HepG2 (cell line): ENCODE data around the gene LMTK2. TPM values are rescaled to one million over a fixed set of nuclear protein-coding genes. Genes with fewer than 3 reads are reported as not detected.
A peak's percentile ranks its signal among the peaks of the same experiment; 100 is the strongest.

ENCODE experiments used
- ATAC-seq: fragments of 200-7000 bp; cut with Tn5 transposase; 3 replicates; pipeline ENCODE4 v1.9.1; 2020; ENCODE audit warnings: mild to moderate bottlenecking, moderate library complexity
- BruUV-seq: library from RNA; stranded (reverse); fragments of 400-500 nt; replicated peaks from 2 replicates; lab custom pipeline; 2021; lab: Mats Ljungman, UMichigan
- CTCF ChIA-PET: fragments of 300-600 bp; formaldehyde crosslinking; extraction: SDS; loops from one replicate; lab custom pipeline; 2021; ENCODE audit warnings: low total read pairs, inconsistent platforms, low intra/inter-chr PET ratio; lab: Yijun Ruan, JAX
- POLR2A ChIA-PET: fragments of 350-600 bp; sonication (Branson Sonifier 250); formaldehyde crosslinking; loops from one replicate; lab custom pipeline; 2020; ENCODE audit warnings: antibody characterized with exemption, inconsistent platforms; lab: Yijun Ruan, JAX
- DNase-seq: peaks from one replicate; pipeline ENCODE4 v3.0.0-alpha.2; 2015; ENCODE audit warnings: low spot score
- FAIRE-seq: peaks from 3 replicates; lab custom pipeline; 2011; peaks lifted over from hg19 to GRCh38; lab: Jason Lieb, UNC
- H2AFZ ChIP-seq: one replicate; pipeline ENCODE4 v1.6.1; 2011; ENCODE audit warnings: low read length, inconsistent platforms
- H3K27ac ChIP-seq: fragments of 300-600 bp; 3 replicates; pipeline ENCODE4 v1.8.0; 2011; ENCODE audit warnings: mixed run types, mild to moderate bottlenecking, mixed read lengths, low read length, inconsistent platforms; ENCODE audit not compliant: insufficient read depth; ENCODE audit errors: extremely low read length
- H3K27me3 ChIP-seq, 2 experiments: fragments of 200-600 bp in 1 of 2; 2 replicates in 1 of 2; 3 replicates in 1 of 2; pipeline versions ENCODE4 v1.6.0 to v1.8.0; 2011; ENCODE audit warnings: low read length in 2 of 2, mild to moderate bottlenecking in 2 of 2, moderate library complexity in 2 of 2, inconsistent platforms in 1 of 2; ENCODE audit not compliant: insufficient read depth in 2 of 2, control insufficient read depth in 1 of 2
- H3K36me3 ChIP-seq, 2 experiments: fragments of 200-600 bp in 1 of 2; replicated peaks in 1 of 2; 2 replicates in 1 of 2; 3 replicates in 1 of 2; pipeline versions ENCODE4 v1.5.1 to v1.8.0; 2011; ENCODE audit warnings: low read length in 2 of 2, inconsistent platforms in 1 of 2; ENCODE audit not compliant: insufficient read depth in 2 of 2, control insufficient read depth in 1 of 2
- H3K4me1 ChIP-seq: 2 replicates; pipeline ENCODE4 v1.5.1; 2012; ENCODE audit warnings: low read length, inconsistent platforms; ENCODE audit not compliant: insufficient read depth
- H3K4me2 ChIP-seq: 2 replicates; pipeline ENCODE4 v1.6.0; 2011; ENCODE audit warnings: low read depth, low read length, inconsistent platforms
- H3K4me3 ChIP-seq, 3 experiments: fragments of 200-600 bp in 1 of 3; sonication (generic), shearing (Covaris generic) in 1 of 3; replicated peaks in 1 of 3; 2 replicates each; pipeline ENCODE4 v1.5.1; 2011 to 2016; ENCODE audit warnings: low read length in 3 of 3, inconsistent platforms in 2 of 3, low read depth in 2 of 3, mild to moderate bottlenecking in 2 of 3, control low read depth in 1 of 3, mixed read lengths in 1 of 3; ENCODE audit not compliant: insufficient read depth in 1 of 3
- H3K79me2 ChIP-seq: one replicate; pipeline ENCODE4 v1.6.1; 2011; ENCODE audit warnings: low read length, inconsistent platforms; ENCODE audit not compliant: insufficient read depth
- H3K9ac ChIP-seq: 2 replicates; pipeline ENCODE4 v1.6.0; 2011; ENCODE audit warnings: mild to moderate bottlenecking, low read depth, low read length, inconsistent platforms; ENCODE audit not compliant: insufficient read depth
- H3K9me3 ChIP-seq: 2 replicates; pipeline ENCODE4 v1.5.1; 2012; ENCODE audit warnings: mild to moderate bottlenecking, low read length
- H4K20me1 ChIP-seq: 2 replicates; pipeline ENCODE4 v1.6.0; 2011; ENCODE audit warnings: inconsistent platforms, mild to moderate bottlenecking, low read length, moderate library complexity; ENCODE audit not compliant: insufficient read depth
- AGO2 ChIP-seq: fragments of 200-400 bp; formaldehyde crosslinking; optimal IDR thresholded peaks from 2 replicates; pipeline ENCODE3; 2017; ENCODE audit warnings: mild to moderate bottlenecking, low read depth, low read length, moderate library complexity
- CCAR2 ChIP-seq: fragments of 200-400 bp; formaldehyde crosslinking; optimal IDR thresholded peaks from 2 replicates; pipeline ENCODE3; 2018; ENCODE audit warnings: low read depth, mild to moderate bottlenecking, low read length, moderate library complexity
- IKZF5 ChIP-seq: IDR thresholded peaks from 2 replicates; pipeline ENCODE4 v1.6.1; 2018; ENCODE audit warnings: missing genetic modification reagents, mild to moderate bottlenecking, missing compliant biosample characterization
- JUNB ChIP-seq: sonication (generic); formaldehyde crosslinking; IDR thresholded peaks from 2 replicates; pipeline ENCODE4 v1.8.0; 2022; ENCODE audit warnings: missing genetic modification reagents, mild to moderate bottlenecking, borderline replicate concordance
- NFAT5 ChIP-seq: sonication (generic); formaldehyde crosslinking; IDR thresholded peaks from 2 replicates; pipeline ENCODE4 v1.4.0; 2020; ENCODE audit warnings: missing genetic modification reagents
- NFYC ChIP-seq: IDR thresholded peaks from 2 replicates; pipeline ENCODE4 v1.6.1; 2016; ENCODE audit warnings: missing genetic modification reagents, missing compliant biosample characterization
- NR0B2 ChIP-seq: sonication (generic); formaldehyde crosslinking; IDR thresholded peaks from 2 replicates; pipeline ENCODE4 v1.4.0; 2020; ENCODE audit warnings: mild to moderate bottlenecking, missing genetic modification reagents
- ZNF343 ChIP-seq: sonication (generic); formaldehyde crosslinking; IDR thresholded peaks from 2 replicates; pipeline ENCODE4 v1.4.0; 2020; ENCODE audit warnings: mild to moderate bottlenecking, missing genetic modification reagents
- ZNF512 ChIP-seq: sonication (generic); formaldehyde crosslinking; IDR thresholded peaks from 2 replicates; pipeline ENCODE4 v1.4.0; 2020; ENCODE audit warnings: mild to moderate bottlenecking, missing genetic modification reagents
- ZNF652 ChIP-seq: IDR thresholded peaks from 2 replicates; pipeline ENCODE4 v1.6.1; 2016; ENCODE audit warnings: low read depth, borderline replicate concordance
- ZNF704 ChIP-seq: sonication (generic); formaldehyde crosslinking; IDR thresholded peaks from 2 replicates; pipeline ENCODE4 v1.8.1; 2023; ENCODE audit warnings: mild to moderate bottlenecking, inconsistent platforms, moderate library complexity, missing genetic modification reagents, borderline replicate concordance
- WGBS: methylation state at CpG from one replicate; pipeline ENCODE4 v1.1.6; 2017; ENCODE audit warnings: low lambda C conversion rate; 5-methylcytosine and 5-hydroxymethylcytosine counted together
- in situ Hi-C: cut with HindIII; loops from 2 replicates; pipeline ENCODE4 v1.10.0; 2017; ENCODE audit warnings: low pct_unique_long_range_greater_than_20kb; ENCODE audit not compliant: extremely low pct_ligation_motif_present
- intact Hi-C: fragments of 100-400 bp; cut with micrococcal nuclease; formaldehyde crosslinking; loops from one replicate; pipeline ENCODE4 v1.10.0; 2022; ENCODE audit not compliant: unreplicated experiment
- polyA plus RNA-seq, 8 experiments: library from polyadenylated mRNA; depleted of rRNA in 3 of 8; stranded (reverse) in 7 of 8; unstranded in 1 of 8; fragments of >200 nt; fragmentation: Illumina TruSeq in 4 of 8; extraction: Trizol in 4 of 8; gene quantifications; 2 replicates each; pipeline versions ENCODE4 v1.2.1 to v1.2.3, GENCODE V29; 2011 to 2016; ENCODE audit warnings: low read depth in 4 of 8, missing spikeins in 1 of 8, mixed read lengths in 1 of 8; ENCODE audit not compliant: insufficient read depth in 1 of 8
- total RNA-seq, 5 experiments: library from RNA; depleted of rRNA; stranded (reverse); fragments of >200 nt; fragmentation: Illumina TruSeq; extraction: Trizol; gene quantifications; 2 replicates each; pipeline ENCODE4 v1.2.3, GENCODE V29; 2016; ENCODE audit warnings: low read depth in 1 of 5

Gene LMTK2
- total and polyA plus RNA-seq, 2 of the 13 experiments (the other 11 are each of a cell fraction or from before 2014, with no cell fraction given) = 9.5 to 11.7 TPM

- no peak for TF ChIP-seq JUNB
- no peak for TF ChIP-seq NFYC (CRISPR knock-in tag)
- TF ChIP-seq, all 625 proteins: peak for 0
Observed at GRCh38 chr7:98235901-98236300, 129.2 kb downstream of the LMTK2 start (continued).

- no peaks in the 10 kb centered on the region for H3K79me2 ChIP-seq
- H2AFZ ChIP-seq = no peak overlapping the region
- no peaks in the 10 kb centered on the region; a peak in 2 of 5 replicates for H3K36me3 ChIP-seq
- POLR2A ChIA-PET = no interaction called here
- ATAC-seq = no peak
- in situ Hi-C loops = no loop called here
- no peak overlapping the region for H3K4me2 ChIP-seq
- CTCF ChIA-PET = no interaction called here
- H3K4me1 ChIP-seq = no peaks in the 10 kb centered on the region
- no peak for TF ChIP-seq ZNF652
- TF ChIP-seq ZNF512 (CRISPR knock-in tag) = no peak
- TF ChIP-seq ZNF343 (CRISPR knock-in tag) = no peak
- no peak for TF ChIP-seq CCAR2
- no peak for TF ChIP-seq ZNF704 (CRISPR knock-in tag)
- no peak for TF ChIP-seq NFAT5 (CRISPR knock-in tag)
- peak; percentile 23 for TF ChIP-seq AGO2
- TF ChIP-seq NR0B2 (CRISPR knock-in tag) = no peak
- TF ChIP-seq IKZF5 (CRISPR knock-in tag) = no peak
- TF ChIP-seq, all 625 proteins: peak for 1
- no TSS peak for BruUV-seq
- Histone ChIP-seq H3K9me3 (no peaks in the 10 kb centered on the region), H3K27me3 (no peaks in the 10 kb centered on the region), H3K9ac (no peak overlapping the region), H3K27ac (no peak overlapping the region), H4K20me1 (no peaks in the 10 kb centered on the region), H3K4me3 (no peak overlapping the region)
- intact Hi-C loops = no loop called here
- DNase-seq (no peak), FAIRE-seq (no peak)
- 93% methylated on average over 19 of the region's 25 CpGs for WGBS
Observed at GRCh38 chr7:98236355-98237185, 129.9 kb downstream of the LMTK2 start.
